GM12878 (cell line): ENCODE measurements around the gene SPEG. TPM values are rescaled to one million over a fixed set of nuclear protein-coding genes. Genes with fewer than 3 reads are reported as not detected.

Experiments
- ASH2L ChIP-seq: fragments of 300-600, 200-600 bp; sonication (generic); IDR thresholded peaks from 2 replicates; pipeline ENCODE4 v1.6.1; 2017; ENCODE audit warnings: low read depth, mild to moderate bottlenecking, borderline replicate concordance
- CBX5 ChIP-seq: sonication (generic); IDR thresholded peaks from 2 replicates; pipeline ENCODE4 v1.6.1; 2016; ENCODE audit warnings: low read depth, moderate library complexity, mild to moderate bottlenecking, inconsistent platforms
- CHD4 ChIP-seq: fragments of 200-600 bp; sonication (generic); IDR thresholded peaks from 2 replicates; pipeline ENCODE4 v1.6.1; 2016; ENCODE audit warnings: mild to moderate bottlenecking
- ESRRA ChIP-seq: IDR thresholded peaks from 2 replicates; pipeline ENCODE4 v1.6.1; 2012; ENCODE audit warnings: mild to moderate bottlenecking, low read length, improper control_type of control experiment
- HDGF ChIP-seq: fragments of 450-650 bp; IDR thresholded peaks from 2 replicates; pipeline ENCODE4 v1.6.1; 2016; ENCODE audit warnings: antibody characterized with exemption
- MYC ChIP-seq: IDR thresholded peaks from 2 replicates; pipeline ENCODE4 v1.6.1; 2011; ENCODE audit warnings: mild to moderate bottlenecking, low read length, moderate library complexity, inconsistent platforms; ENCODE audit not compliant: insufficient read depth, insufficient replicate concordance, insufficient read length, severe bottlenecking
- RAD21 ChIP-seq: IDR thresholded peaks from 2 replicates; pipeline ENCODE4 v1.6.1; 2011; ENCODE audit warnings: mild to moderate bottlenecking, low read depth, low read length, moderate library complexity; ENCODE audit not compliant: insufficient read depth
- TCF12 ChIP-seq: IDR thresholded peaks from 2 replicates; pipeline ENCODE4 v1.6.1; 2011; ENCODE audit warnings: low read depth, mild to moderate bottlenecking, low read length
- ZNF384 ChIP-seq: IDR thresholded peaks from 2 replicates; pipeline ENCODE4 v1.6.1; 2012; ENCODE audit warnings: low read depth, mild to moderate bottlenecking, low read length, improper control_type of control experiment, borderline replicate concordance
- polyA plus RNA-seq, 11 experiments: library from polyadenylated mRNA; depleted of rRNA in 4 of 11; unstranded in 6 of 11; stranded (reverse) in 5 of 11; fragments of >200 nt; fragmentation: Nextera tagmentation in 4 of 11; fragmentation: Illumina TruSeq in 1 of 11; extraction: Ambion mirVana in 4 of 11; extraction: Trizol in 1 of 11; gene quantifications; 1 replicate in 1 of 11; 2 replicates in 10 of 11; pipeline versions ENCODE4 v1.2.1 to v1.2.3, GENCODE V29; 2011 to 2016; ENCODE audit warnings: inconsistent platforms in 2 of 11, missing spikeins in 2 of 11, low read depth in 1 of 11
- total RNA-seq, 4 experiments: library from RNA; depleted of rRNA in 3 of 4; stranded (reverse); fragments of >200 nt in 3 of 4; fragmentation: Illumina TruSeq in 1 of 4; extraction: Trizol in 1 of 4; gene quantifications; 2 replicates each; pipeline versions ENCODE4 v1.2.1 to v1.2.3, GENCODE V29; 2013 to 2021
- TF ChIP-seq, protein P1 (sequence below): fragments of 450-650 bp; formaldehyde crosslinking; IDR thresholded peaks from 2 replicates; pipeline ENCODE4 v1.4.0; 2022; ENCODE audit warnings: mild to moderate bottlenecking, moderate library complexity

The SPEG gene
- total and polyA plus RNA-seq, 10 of the 15 experiments (the other 5 are each of a cell fraction or from before 2014, with no cell fraction given), result 0.03 to 0.28 TPM; not detected in 8

DNA sequence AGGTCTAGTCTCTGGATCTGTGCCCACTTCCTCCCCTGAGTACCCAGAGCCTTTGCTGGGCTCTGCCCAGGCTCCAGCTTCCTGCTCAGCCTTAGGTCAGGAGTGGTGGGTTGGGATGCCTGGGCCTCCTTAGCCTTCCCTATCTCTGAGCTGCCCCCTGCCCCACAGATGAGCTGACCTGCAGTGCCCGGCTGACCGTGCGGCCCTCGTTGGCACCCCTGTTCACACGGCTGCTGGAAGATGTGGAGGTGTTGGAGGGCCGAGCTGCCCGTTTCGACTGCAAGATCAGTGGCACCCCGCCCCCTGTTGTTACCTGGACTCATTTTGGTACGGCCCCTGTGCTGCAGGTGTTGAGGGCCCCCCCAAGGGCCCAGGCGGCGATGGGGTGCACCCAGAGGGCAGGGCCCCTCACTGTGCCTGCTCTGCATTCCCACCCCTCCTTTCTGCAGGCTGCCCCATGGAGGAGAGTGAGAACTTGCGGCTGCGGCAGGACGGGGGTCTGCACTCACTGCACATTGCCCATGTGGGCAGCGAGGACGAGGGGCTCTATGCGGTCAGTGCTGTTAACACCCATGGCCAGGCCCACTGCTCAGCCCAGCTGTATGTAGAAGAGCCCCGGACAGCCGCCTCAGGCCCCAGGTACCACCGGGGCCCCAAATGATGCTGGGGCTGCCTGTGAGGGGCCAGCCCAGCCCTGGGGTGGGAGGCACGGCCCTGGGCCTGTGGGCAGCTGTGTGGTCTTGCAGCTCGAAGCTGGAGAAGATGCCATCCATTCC lies 34.0 kb downstream of the SPEG start (continued):
- TF ChIP-seq, protein P1, sequence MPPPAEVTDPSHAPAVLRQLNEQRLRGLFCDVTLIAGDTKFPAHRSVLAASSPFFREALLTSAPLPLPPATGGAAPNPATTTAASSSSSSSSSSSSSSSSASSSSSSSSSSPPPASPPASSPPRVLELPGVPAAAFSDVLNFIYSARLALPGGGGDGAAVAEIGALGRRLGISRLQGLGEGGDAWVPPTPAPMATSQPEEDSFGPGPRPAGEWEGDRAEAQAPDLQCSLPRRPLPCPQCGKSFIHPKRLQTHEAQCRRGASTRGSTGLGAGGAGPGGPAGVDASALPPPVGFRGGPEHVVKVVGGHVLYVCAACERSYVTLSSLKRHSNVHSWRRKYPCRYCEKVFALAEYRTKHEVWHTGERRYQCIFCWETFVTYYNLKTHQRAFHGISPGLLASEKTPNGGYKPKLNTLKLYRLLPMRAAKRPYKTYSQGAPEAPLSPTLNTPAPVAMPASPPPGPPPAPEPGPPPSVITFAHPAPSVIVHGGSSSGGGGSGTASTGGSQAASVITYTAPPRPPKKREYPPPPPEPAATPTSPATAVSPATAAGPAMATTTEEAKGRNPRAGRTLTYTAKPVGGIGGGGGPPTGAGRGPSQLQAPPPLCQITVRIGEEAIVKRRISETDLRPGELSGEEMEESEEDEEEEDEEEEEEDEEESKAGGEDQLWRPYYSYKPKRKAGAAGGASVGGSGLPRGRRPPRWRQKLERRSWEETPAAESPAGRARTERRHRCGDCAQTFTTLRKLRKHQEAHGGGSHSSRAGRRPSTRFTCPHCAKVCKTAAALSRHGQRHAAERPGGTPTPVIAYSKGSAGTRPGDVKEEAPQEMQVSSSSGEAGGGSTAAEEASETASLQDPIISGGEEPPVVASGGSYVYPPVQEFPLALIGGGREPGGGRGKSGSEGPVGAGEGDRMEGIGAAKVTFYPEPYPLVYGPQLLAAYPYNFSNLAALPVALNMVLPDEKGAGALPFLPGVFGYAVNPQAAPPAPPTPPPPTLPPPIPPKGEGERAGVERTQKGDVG (CRISPR knock-in tag), result no peak
- TF ChIP-seq ZNF384 (no peak), CHD4 (no peak), MYC (no peak), RAD21 (no peak), CBX5 (no peak), ASH2L (no peak), ESRRA (no peak), HDGF (no peak), TCF12 (no peak)
